Endothelial cell of umbilical vein (primary cell): ENCODE data around the gene ADGRG1. TPM values are rescaled to one million over a fixed set of nuclear protein-coding genes. Genes with fewer than 3 reads are reported as not detected.

Experiments
- BruUV-seq: library from RNA; stranded (reverse); fragments of 400-500 nt; replicated peaks from 2 replicates; lab custom pipeline; 2021; lab: Mats Ljungman, UMichigan
- CTCF ChIA-PET: fragments of 300-600, 350-600 bp; sonication (Branson Sonifier 250); formaldehyde crosslinking; loops from one replicate; lab custom pipeline; 2021; ENCODE audit warnings: antibody characterized with exemption, inconsistent platforms; lab: Charles Lee
- POLR2A ChIA-PET: fragments of 300-600, 350-600 bp; sonication (Branson Sonifier 250); formaldehyde crosslinking; loops from one replicate; lab custom pipeline; 2021; ENCODE audit warnings: antibody characterized with exemption, inconsistent platforms; lab: Charles Lee
- DNase-seq: peaks from one replicate; pipeline ENCODE4 v3.0.0-alpha.2; 2011; ENCODE audit warnings: low read depth, low spot score
- FAIRE-seq: peaks from 2 replicates; lab custom pipeline; 2011; peaks lifted over from hg19 to GRCh38; lab: Jason Lieb, UNC
- H2AFZ ChIP-seq: 2 replicates; pipeline ENCODE4 v1.6.0; 2012; ENCODE audit warnings: low read depth, low read length, control low read depth, inconsistent platforms
- H3K27ac ChIP-seq: 2 replicates; pipeline ENCODE4 v1.5.1; 2011; ENCODE audit warnings: low read depth, mild to moderate bottlenecking, control low read depth, low read length, moderate library complexity; ENCODE audit not compliant: insufficient read depth
- H3K27me3 ChIP-seq, 2 experiments: 2 replicates each; pipeline versions ENCODE4 v1.6.0 to v1.6.1; 2011; ENCODE audit warnings: low read length in 2 of 2, mixed read lengths in 1 of 2; ENCODE audit not compliant: control insufficient read depth in 2 of 2, insufficient read depth in 2 of 2
- H3K36me3 ChIP-seq, 2 experiments: 2 replicates in 1 of 2; 3 replicates in 1 of 2; pipeline ENCODE4 v1.5.1; 2011; ENCODE audit warnings: low read length in 2 of 2, mild to moderate bottlenecking in 1 of 2, moderate library complexity in 1 of 2; ENCODE audit not compliant: control insufficient read depth in 2 of 2, insufficient read depth in 2 of 2; ENCODE audit errors: extremely low read depth in 1 of 2
- H3K4me1 ChIP-seq: 3 replicates; pipeline ENCODE4 v1.5.1; 2011; ENCODE audit warnings: mild to moderate bottlenecking, low read length; ENCODE audit not compliant: control insufficient read depth, insufficient read depth; ENCODE audit errors: extremely low read depth
- H3K4me2 ChIP-seq: 2 replicates; pipeline ENCODE4 v1.6.1; 2011; ENCODE audit warnings: low read length, control low read depth, mixed read lengths; ENCODE audit not compliant: insufficient read depth
- H3K4me3 ChIP-seq, 3 experiments: fragments of 200-600 bp in 1 of 3; sonication (generic), shearing (Covaris generic) in 1 of 3; replicated peaks in 1 of 3; 2 replicates each; pipeline ENCODE4 v1.5.1; 2011 to 2016; ENCODE audit warnings: control low read depth in 3 of 3, low read length in 3 of 3, mild to moderate bottlenecking in 2 of 3, inconsistent platforms in 1 of 3, low read depth in 1 of 3, moderate library complexity in 1 of 3; ENCODE audit not compliant: insufficient read depth in 1 of 3
- H3K79me2 ChIP-seq: 2 replicates; pipeline ENCODE4 v1.6.0; 2012; ENCODE audit warnings: low read length, inconsistent platforms; ENCODE audit not compliant: control insufficient read depth, insufficient read depth
- H3K9ac ChIP-seq: replicated peaks from 2 replicates; pipeline ENCODE3; 2011; ENCODE audit warnings: low read length, control low read depth; ENCODE audit not compliant: insufficient read depth; ENCODE audit errors: extremely low read depth
- H3K9me1 ChIP-seq: replicated peaks from 3 replicates; pipeline ENCODE4 v1.6.0; 2011; ENCODE audit warnings: mild to moderate bottlenecking, low read length; ENCODE audit not compliant: control insufficient read depth, insufficient read depth; ENCODE audit errors: extremely low read depth
- H3K9me3 ChIP-seq: replicated peaks from 2 replicates; pipeline ENCODE4 v1.5.1; 2012; ENCODE audit warnings: low read length, inconsistent platforms; ENCODE audit not compliant: control insufficient read depth, insufficient read depth
- H4K20me1 ChIP-seq: replicated peaks from 2 replicates; pipeline ENCODE3; 2011; ENCODE audit warnings: mild to moderate bottlenecking, low read length; ENCODE audit not compliant: control insufficient read depth, insufficient read depth; ENCODE audit errors: extremely low read depth
- FOS ChIP-seq: IDR thresholded peaks from 2 replicates; pipeline ENCODE4 v1.6.1; 2011; ENCODE audit warnings: mild to moderate bottlenecking, low read length, moderate library complexity, borderline replicate concordance; ENCODE audit not compliant: insufficient read depth
- GATA2 ChIP-seq: IDR thresholded peaks from 2 replicates; pipeline ENCODE4 v1.7.0; 2011; ENCODE audit warnings: low read depth, mild to moderate bottlenecking, moderate library complexity, mixed read lengths, low read length; ENCODE audit not compliant: insufficient read length, insufficient read depth
- JUN ChIP-seq: IDR thresholded peaks from 2 replicates; pipeline ENCODE4 v1.6.1; 2011; ENCODE audit warnings: borderline replicate concordance, low read depth; ENCODE audit not compliant: insufficient read length, insufficient read depth
- MYC ChIP-seq: IDR thresholded peaks from one replicate; pipeline ENCODE4 v1.6.1; 2011; ENCODE audit warnings: mild to moderate bottlenecking, low read depth, low read length
- POLR2A ChIP-seq: IDR thresholded peaks from 2 replicates; pipeline ENCODE4 v1.6.1; 2012; ENCODE audit warnings: low read depth, mild to moderate bottlenecking, control low read depth, low read length
- POLR2AphosphoS5 ChIP-seq: IDR thresholded peaks from 2 replicates; pipeline ENCODE4 v1.6.1; 2012; ENCODE audit warnings: low read depth, mild to moderate bottlenecking, control low read depth, low read length, moderate library complexity; ENCODE audit not compliant: insufficient read depth
- dilution Hi-C: fragments of 300-500 bp; cut with MboI; formaldehyde crosslinking; loops from one replicate; pipeline ENCODE4 v1.15.0; 2019; ENCODE audit warnings: low sequenced_read_pairs; ENCODE audit not compliant: extremely low pct_ligation_motif_present
- intact Hi-C: fragments of 100-400 bp; cut with micrococcal nuclease; formaldehyde crosslinking; loops from one replicate; pipeline ENCODE4 v1.10.0; 2022
- polyA plus RNA-seq, 4 experiments: library from polyadenylated mRNA; depleted of rRNA in 3 of 4; stranded (reverse) in 3 of 4; unstranded in 1 of 4; fragments of >200 nt; gene quantifications; 2 replicates each; pipeline versions ENCODE4 v1.2.1 to v1.2.3, GENCODE V29; 2011 to 2012; ENCODE audit warnings: missing spikeins in 1 of 4
- total RNA-seq: library from RNA; stranded (reverse); gene quantifications from 2 replicates; pipeline ENCODE4 v1.2.3, GENCODE V29; 2021

ADGRG1 gene
- total and polyA plus RNA-seq, 2 donors (not counting 3 experiments of a cell fraction or from before 2014, with no cell fraction given), result 45.6 to 92.5 TPM

DNA sequence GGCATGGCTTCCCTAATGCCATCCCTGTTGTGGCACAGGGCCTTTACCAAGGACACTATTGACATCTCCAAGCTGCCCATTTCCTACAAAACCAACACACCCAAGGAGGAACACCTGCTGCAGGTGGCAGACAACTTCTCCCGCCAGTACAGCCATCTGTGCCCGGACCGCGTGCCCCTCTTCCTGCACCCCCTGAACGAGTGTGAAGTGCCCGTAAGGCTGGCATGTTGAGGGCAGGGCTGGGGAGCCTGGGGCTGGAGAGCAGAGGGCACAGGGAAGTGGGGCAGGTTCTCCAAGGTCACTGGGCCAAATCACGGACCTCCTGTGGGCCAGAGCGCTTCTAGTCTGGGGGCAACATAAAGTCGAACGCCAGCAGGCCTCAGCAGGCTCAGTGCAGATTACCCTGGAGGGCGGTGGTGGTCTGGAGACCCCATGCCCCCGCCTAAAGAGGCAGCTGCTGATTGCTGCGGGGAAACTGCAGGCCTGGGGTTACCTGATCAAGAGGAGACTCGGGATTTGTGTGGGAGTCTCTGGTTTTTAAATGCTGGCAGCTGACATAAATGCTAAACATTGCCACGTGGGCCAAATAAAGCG lies 70.5 kb downstream of the ADGRG1 start:
- ChIA-PET POLR2A (no interaction called here), CTCF (no interaction called here)
- dilution Hi-C loops (no loop called here), intact Hi-C loops (no loop called here)
- Histone ChIP-seq H3K27ac (no peak overlapping the region), H3K4me2 (no peak overlapping the region), H3K4me1 (no peaks in the 10 kb centered on the region), H4K20me1 (no peaks in the 10 kb centered on the region), H3K36me3 (no peaks in the 10 kb centered on the region), H3K9me1 (no peaks in the 10 kb centered on the region), H3K9me3 (no peaks in the 10 kb centered on the region), H3K4me3 (no peak overlapping the region), H3K27me3 (no peaks in the 10 kb centered on the region), H2AFZ (no peak overlapping the region), H3K9ac (no peak overlapping the region), H3K79me2 (no peaks in the 10 kb centered on the region)
- no peak for DNase-seq
- no peak for TF ChIP-seq FOS
- no peak for TF ChIP-seq POLR2AphosphoS5
- no peak for TF ChIP-seq GATA2
- TF ChIP-seq JUN, result no peak
- TF ChIP-seq POLR2A, result no peak
- TF ChIP-seq MYC, result no peak
- BruUV-seq, result no TSS peak
- FAIRE-seq, result no peak

DNA sequence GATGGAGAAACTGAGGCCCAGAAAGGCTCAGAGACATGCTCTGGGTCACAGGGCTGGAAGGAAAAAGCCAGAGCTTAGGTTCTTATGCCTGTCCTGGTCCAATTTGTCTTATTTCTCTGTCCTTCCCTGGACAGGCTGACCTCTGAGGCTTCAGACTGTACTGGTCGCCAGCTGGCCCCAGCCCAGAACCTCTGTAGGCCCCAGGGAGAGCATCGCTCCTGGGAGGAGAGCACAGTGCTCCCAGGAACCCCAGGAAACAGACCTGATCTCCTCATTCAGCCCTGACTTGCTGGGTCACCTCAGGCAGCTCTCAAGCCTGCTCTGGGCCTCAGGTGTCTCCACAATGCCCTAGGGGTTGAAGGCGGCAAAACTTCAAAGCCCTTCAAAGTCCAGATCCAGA lies 71.1 kb downstream of the ADGRG1 start:
- Histone ChIP-seq H3K9me3 (no peaks in the 10 kb centered on the region), H3K79me2 (no peaks in the 10 kb centered on the region)

More for the DNA sequence above, 71.1 kb downstream of the ADGRG1 start:
- Histone ChIP-seq H3K27me3 (no peaks in the 10 kb centered on the region), H2AFZ (no peak overlapping the region), H3K9me1 (no peaks in the 10 kb centered on the region), H3K36me3 (no peaks in the 10 kb centered on the region), H4K20me1 (no peaks in the 10 kb centered on the region), H3K4me2 (no peak overlapping the region), H3K9ac (no peak overlapping the region), H3K27ac (no peak overlapping the region), H3K4me3 (no peak overlapping the region), H3K4me1 (no peaks in the 10 kb centered on the region)
- dilution Hi-C loops, result no loop called here
- no TSS peak for BruUV-seq
- FAIRE-seq (no peak), DNase-seq (no peak)
- intact Hi-C loops, result no loop called here
- no peak for TF ChIP-seq GATA2
- POLR2A ChIA-PET, result no interaction called here
- CTCF ChIA-PET, result no interaction called here
